Right cardiac atrium (tissue), 5 donors: ENCODE measurements around the gene DIPK1C. TPM values are rescaled to one million over a fixed set of nuclear protein-coding genes. Genes with fewer than 3 reads are reported as not detected.

ENCODE experiments used
- ATAC-seq, 2 donors: fragments of 200-7000 bp; cut with Tn5 transposase; one replicate each; pipeline versions ENCODE4 v1.8.0 to v1.9.1; 2020; ENCODE audit warnings: moderate library complexity in 2 of 2, mild to moderate bottlenecking in 1 of 2
- DNase-seq, 3 donors: peaks; one replicate each; pipeline ENCODE4 v3.0.0-alpha.2; 2020
- H3K27ac ChIP-seq: one replicate; pipeline ENCODE4 v1.5.1; 2013; ENCODE audit warnings: mild to moderate bottlenecking, low read length, control low read depth, moderate library complexity
- H3K27me3 ChIP-seq: one replicate; pipeline ENCODE4 v1.6.1; 2013; ENCODE audit not compliant: control insufficient read depth, insufficient read depth
- H3K4me1 ChIP-seq: one replicate; pipeline ENCODE4 v1.6.1; 2013; ENCODE audit warnings: low read length; ENCODE audit not compliant: control insufficient read depth, insufficient read depth
- H3K4me3 ChIP-seq: one replicate; pipeline ENCODE4 v1.5.1; 2013; ENCODE audit warnings: low read length, control low read depth
- H3K9me3 ChIP-seq: one replicate; pipeline ENCODE4 v1.6.1; 2013; ENCODE audit warnings: low read length; ENCODE audit not compliant: control insufficient read depth
- WGBS: extraction: QIAGEN DNeasy Blood & Tissue Kit; methylation state at CpG from one replicate; pipeline ENCODE4 v1.1.7; 2013; 5-methylcytosine and 5-hydroxymethylcytosine counted together
- intact Hi-C, 4 donors: fragments of 100-400 bp; cut with DNase I; formaldehyde crosslinking; loops; one replicate each; pipeline versions ENCODE4 v1.11.0 to v1.14.0; 2022 to 2023
- polyA plus RNA-seq: library from polyadenylated mRNA; stranded (reverse); fragments of 200-250 nt; gene quantifications from one replicate; pipeline ENCODE4 v1.2.3, GENCODE V29; 2013
- total RNA-seq, 4 donors: library from RNA; stranded (reverse); fragmentation: NEBNext Ultra II Directional; extraction: Animal tissue kit (Norgen Biotek cat#: 25700); gene quantifications; one replicate each; pipeline ENCODE4 v1.2.1, GENCODE V29; 2021
- donor health status: healthy with polysubstance abuse.
- donor health status: DM: no; HTN: yes; CAD: no.
- donor health status: DM: no; HTN: no; CAD: no.
- donor health status: DM: no; HTN: yes; CAD: no; lungs with severe emphysema.
- donor health status: DM: yes; HTN: yes; CAD: no.

The DIPK1C gene
- total and polyA plus RNA-seq, 5 donors: 0.83 to 5.7 (median 2.1) TPM; not detected in 1

GRCh38 chr18:74451148-74451547 is 6.0 kb downstream of the DIPK1C start:
- intact Hi-C loops: no loop called here
- Histone ChIP-seq H3K4me1 (no peaks in the 10 kb centered on the region), H3K27me3 (no peaks in the 10 kb centered on the region), H3K4me3 (no peak overlapping the region), H3K27ac (no peak overlapping the region), H3K9me3 (no peaks in the 10 kb centered on the region)
- 89% methylated on average over 11 of the region's 11 CpGs for WGBS
- ATAC-seq (no peak), DNase-seq (no peak)

DNA sequence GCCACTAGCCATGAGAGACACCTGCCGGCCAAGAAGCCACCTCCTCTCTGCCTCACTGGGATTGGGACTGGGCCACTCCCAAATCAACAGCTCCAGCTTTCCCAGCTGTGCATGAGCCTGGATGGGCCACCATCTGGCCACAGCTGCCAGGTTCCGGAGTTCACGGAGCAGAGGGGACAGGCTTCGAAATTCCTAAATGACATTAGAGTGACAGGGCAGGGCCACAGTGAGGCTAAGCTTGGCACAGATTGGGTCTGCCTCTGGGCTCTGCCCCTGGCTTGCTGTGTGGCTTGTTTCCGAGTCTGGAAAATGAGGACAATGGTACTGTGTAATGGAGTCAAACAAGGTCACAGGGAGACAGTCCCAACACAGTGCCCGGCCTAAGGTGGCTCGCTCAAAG is 6.5 kb downstream of the DIPK1C start:
- WGBS: 67% methylated on average over 7 of the region's 7 CpGs
- H3K4me3 ChIP-seq: no peak overlapping the region
- intact Hi-C loops: no loop called here
- no peaks in the 10 kb centered on the region for H3K27me3 ChIP-seq
- no peaks in the 10 kb centered on the region for H3K4me1 ChIP-seq
- DNase-seq (peak in 1 of 3 donors; percentile 69), ATAC-seq (peak; percentile 46 to 58)
- no peaks in the 10 kb centered on the region for H3K9me3 ChIP-seq
- no peak overlapping the region for H3K27ac ChIP-seq

- no peak overlapping the region for H3K4me3 ChIP-seq
- H3K9me3 ChIP-seq: no peaks in the 10 kb centered on the region
- no peaks in the 10 kb centered on the region for H3K27me3 ChIP-seq
- DNase-seq: no peak
- WGBS: 89% methylated on average over 16 of the region's 16 CpGs
- H3K27ac ChIP-seq: no peak overlapping the region
- no peak for ATAC-seq
- intact Hi-C loops: no loop called here
- H3K4me1 ChIP-seq: no peaks in the 10 kb centered on the region
Measured at GRCh38 chr18:74447404-74448152, 9.5 kb downstream of the DIPK1C start.

GRCh38 chr18:74446631-74447403 is 10.3 kb downstream of the DIPK1C start:
- no peak for ATAC-seq
- H3K27ac ChIP-seq: no peak overlapping the region
- H3K4me1 ChIP-seq: no peaks in the 10 kb centered on the region
- no peak for DNase-seq
- 94% methylated on average over 38 of the region's 38 CpGs for WGBS
- H3K27me3 ChIP-seq: no peaks in the 10 kb centered on the region
- H3K4me3 ChIP-seq: no peak overlapping the region
- H3K9me3 ChIP-seq: no peaks in the 10 kb centered on the region
- intact Hi-C loops: no loop called here

GRCh38 chr18:74446178-74446577 is 10.9 kb downstream of the DIPK1C start:
- intact Hi-C loops: no loop called here
- H3K4me3 ChIP-seq: no peak overlapping the region
- H3K9me3 ChIP-seq: no peaks in the 10 kb centered on the region
- no peak for ATAC-seq
- H3K27me3 ChIP-seq: no peaks in the 10 kb centered on the region
- H3K4me1 ChIP-seq: no peaks in the 10 kb centered on the region
- WGBS: 79% methylated on average over 11 of the region's 11 CpGs
- DNase-seq: no peak
- no peak overlapping the region for H3K27ac ChIP-seq

- H3K9me3 ChIP-seq: no peaks in the 10 kb centered on the region
- no peaks in the 10 kb centered on the region for H3K4me1 ChIP-seq
- H3K27ac ChIP-seq: no peak overlapping the region
- ATAC-seq: no peak
- 89% methylated on average over 14 of the region's 14 CpGs for WGBS
- intact Hi-C loops: no loop called here
- H3K27me3 ChIP-seq: no peaks in the 10 kb centered on the region
- no peak for DNase-seq
- H3K4me3 ChIP-seq: no peak overlapping the region
Measured at GRCh38 chr18:74445585-74445984, 11.5 kb downstream of the DIPK1C start.

- intact Hi-C loops: no loop called here
- no peak for ATAC-seq
- Histone ChIP-seq H3K27me3 (no peaks in the 10 kb centered on the region), H3K27ac (no peak overlapping the region), H3K4me1 (no peaks in the 10 kb centered on the region), H3K4me3 (no peak overlapping the region), H3K9me3 (no peaks in the 10 kb centered on the region)
- DNase-seq: no peak
- WGBS: 94% methylated on average over 3 of the region's 3 CpGs
Measured at GRCh38 chr18:74444104-74444503, 13.0 kb downstream of the DIPK1C start.

DNA sequence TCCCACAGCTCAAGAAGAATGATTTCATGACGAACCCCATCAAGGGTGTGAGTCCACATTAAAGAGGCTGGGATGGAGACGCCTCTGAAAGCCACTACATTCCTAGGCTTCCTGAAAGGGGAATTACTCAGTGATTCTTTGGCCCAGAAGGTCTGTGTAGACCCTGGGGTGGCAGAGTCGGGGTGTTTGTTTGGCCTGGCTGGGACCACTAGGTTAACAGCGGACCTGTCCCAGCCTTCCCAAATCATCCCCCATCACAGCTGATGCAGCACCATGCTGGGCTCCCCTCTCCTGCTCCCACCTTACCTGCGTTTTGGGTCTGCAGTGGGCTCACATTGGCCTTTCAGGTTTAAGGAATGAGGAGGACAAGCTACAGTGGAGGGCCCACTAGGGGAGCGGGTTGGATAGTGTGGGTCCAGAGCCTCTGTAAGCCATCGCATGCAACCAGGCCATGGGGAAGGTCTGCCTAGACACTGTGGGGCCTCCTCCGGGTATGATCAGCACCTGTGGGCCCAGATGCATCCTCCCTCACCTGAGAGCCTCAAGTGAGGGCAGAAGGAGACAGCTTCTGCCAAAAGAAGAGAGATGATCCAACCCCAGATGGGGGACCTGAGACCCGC is 16.2 kb downstream of the DIPK1C start:
- Histone ChIP-seq H3K27me3 (no peaks in the 10 kb centered on the region), H3K9me3 (no peaks in the 10 kb centered on the region), H3K4me1 (no peaks in the 10 kb centered on the region), H3K27ac (no peak overlapping the region), H3K4me3 (no peak overlapping the region)
- DNase-seq (no peak), ATAC-seq (no peak)
- intact Hi-C loops: no loop called here
- WGBS: 94% methylated on average over 9 of the region's 9 CpGs

DNA sequence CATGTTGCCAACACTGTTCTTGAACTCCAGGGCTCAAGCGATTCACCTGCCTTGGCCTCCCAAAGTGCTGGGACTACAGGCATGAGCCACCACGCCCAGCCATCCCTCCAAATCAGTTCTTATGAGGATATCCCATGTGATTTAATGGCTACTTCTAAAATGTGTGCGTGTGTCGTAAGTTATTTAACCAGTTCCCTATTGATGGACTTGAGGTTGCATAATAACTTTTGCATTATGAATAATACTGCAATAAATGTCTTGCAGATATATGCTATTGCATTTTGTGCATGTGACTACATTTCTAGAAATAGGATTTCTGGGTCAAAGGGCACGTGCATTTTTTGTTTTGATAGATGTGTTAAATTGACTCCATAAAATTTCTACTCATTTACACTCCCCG is 19.0 kb downstream of the DIPK1C start:
- H3K4me3 ChIP-seq: no peak overlapping the region
- H3K4me1 ChIP-seq: no peaks in the 10 kb centered on the region
- ATAC-seq (no peak), DNase-seq (no peak)
- intact Hi-C loops: no loop called here
- no peaks in the 10 kb centered on the region for H3K9me3 ChIP-seq
- H3K27me3 ChIP-seq: no peaks in the 10 kb centered on the region
- 92% methylated on average over 6 of the region's 6 CpGs for WGBS
- H3K27ac ChIP-seq: no peak overlapping the region

- Histone ChIP-seq H3K27me3 (no peaks in the 10 kb centered on the region), H3K4me3 (no peak overlapping the region), H3K27ac (no peak overlapping the region), H3K9me3 (no peaks in the 10 kb centered on the region), H3K4me1 (no peaks in the 10 kb centered on the region)
- DNase-seq: no peak
- ATAC-seq: peak; percentile 26 to 32
- 58% methylated on average over 14 of the region's 14 CpGs for WGBS
- intact Hi-C loops: no loop called here
Measured at GRCh38 chr18:74436158-74436769, 20.8 kb downstream of the DIPK1C start.

- DNase-seq (no peak), ATAC-seq (no peak)
- no peaks in the 10 kb centered on the region for H3K4me1 ChIP-seq
- H3K27me3 ChIP-seq: no peaks in the 10 kb centered on the region
- intact Hi-C loops: no loop called here
- H3K27ac ChIP-seq: no peak overlapping the region
- H3K4me3 ChIP-seq: no peak overlapping the region
- 75% methylated on average over 4 of the region's 4 CpGs for WGBS
- H3K9me3 ChIP-seq: no peaks in the 10 kb centered on the region
Measured at GRCh38 chr18:74435740-74436139, 21.4 kb downstream of the DIPK1C start.
